GM23338 (cell line): Measurements from ENCODE around the gene PITPNC1. TPM values are rescaled to one million over a fixed set of nuclear protein-coding genes. Genes with fewer than 3 reads are reported as not detected.

Experiments used
- ATAC-seq: fragments of 200-7000 bp; cut with Tn5 transposase; 3 replicates; pipeline ENCODE4 v1.9.1; 2020
- DNase-seq: peaks from one replicate; pipeline ENCODE4 v3.0.0-alpha.2; 2015; ENCODE audit warnings: low spot score
- H2AFZ ChIP-seq: fragments of 200-600 bp; sonication (generic); 2 replicates; pipeline ENCODE4 v1.8.0; 2016; ENCODE audit warnings: antibody characterized with exemption, mild to moderate bottlenecking, moderate library complexity
- H3F3A ChIP-seq: fragments of 200-600 bp; sonication (generic); replicated peaks from 2 replicates; pipeline ENCODE4 v1.8.0; 2017; ENCODE audit warnings: antibody characterized with exemption, mixed run types, low read depth
- H3K27ac ChIP-seq: fragments of 200-600 bp; sonication (generic); 2 replicates; pipeline ENCODE4 v1.6.1; 2016; ENCODE audit warnings: low read depth
- H3K27me3 ChIP-seq: fragments of 200-600 bp; sonication (generic); 2 replicates; pipeline ENCODE4 v1.8.0; 2016; ENCODE audit warnings: mild to moderate bottlenecking, mixed run types, moderate library complexity; ENCODE audit not compliant: insufficient read depth
- H3K36me3 ChIP-seq: fragments of 200-600 bp; sonication (generic); 2 replicates; pipeline ENCODE4 v1.8.0; 2016; ENCODE audit warnings: mild to moderate bottlenecking; ENCODE audit not compliant: insufficient read depth
- H3K4me1 ChIP-seq: fragments of 200-600 bp; sonication (generic); 2 replicates; pipeline ENCODE4 v1.8.0; 2016; ENCODE audit warnings: mild to moderate bottlenecking, moderate library complexity; ENCODE audit not compliant: insufficient read depth
- H3K4me2 ChIP-seq: fragments of 200-600 bp; sonication (generic); 2 replicates; pipeline ENCODE4 v1.7.1; 2017; ENCODE audit warnings: mixed run types
- H3K4me3 ChIP-seq: fragments of 200-600 bp; sonication (generic); 2 replicates; pipeline ENCODE4 v1.6.1; 2016; ENCODE audit warnings: mixed run types
- H3K79me2 ChIP-seq: fragments of 200-600 bp; sonication (generic); replicated peaks from 2 replicates; pipeline ENCODE4 v1.8.0; 2017; ENCODE audit warnings: mild to moderate bottlenecking; ENCODE audit not compliant: insufficient read depth
- H3K9me2 ChIP-seq: fragments of 200-600 bp; sonication (generic); 2 replicates; pipeline ENCODE4 v1.8.0; 2017; ENCODE audit not compliant: insufficient read depth
- H4K20me1 ChIP-seq: fragments of 200-600 bp; sonication (generic); replicated peaks from 2 replicates; pipeline ENCODE4 v1.8.0; 2017; ENCODE audit warnings: mild to moderate bottlenecking; ENCODE audit not compliant: insufficient read depth
- H3K27ac Mint-ChIP-seq: 2 replicates; pipeline ENCODE4 v1.8.0; 2020; ENCODE audit warnings: inconsistent platforms, mild to moderate bottlenecking, moderate library complexity, mixed read lengths
- H3K27me3 Mint-ChIP-seq: 3 replicates; pipeline ENCODE4 v1.8.0; 2022; ENCODE audit warnings: low read depth, mild to moderate bottlenecking, moderate library complexity, mixed read lengths, inconsistent platforms; ENCODE audit not compliant: insufficient read depth, poor library complexity
- H3K36me3 Mint-ChIP-seq: 3 replicates; pipeline ENCODE4 v1.8.0; 2021; ENCODE audit warnings: low read depth, mild to moderate bottlenecking, inconsistent platforms, moderate library complexity, mixed read lengths
- H3K4me1 Mint-ChIP-seq: 3 replicates; pipeline ENCODE4 v1.8.0; 2020; ENCODE audit warnings: mild to moderate bottlenecking, inconsistent platforms, mixed read lengths
- H3K4me3 Mint-ChIP-seq: 3 replicates; pipeline ENCODE4 v1.8.0; 2021; ENCODE audit warnings: moderate library complexity, mild to moderate bottlenecking, inconsistent platforms, mixed read lengths
- H3K9me3 Mint-ChIP-seq: 3 replicates; pipeline ENCODE4 v1.8.0; 2020; ENCODE audit warnings: moderate library complexity, mild to moderate bottlenecking, inconsistent platforms, mixed read lengths
- CREB1 ChIP-seq: fragments of 250-450 bp; sonication (Bioruptor Pico); IDR thresholded peaks from 2 replicates; pipeline ENCODE4 v1.5.0; 2020; ENCODE audit warnings: low read depth, mild to moderate bottlenecking, moderate library complexity
- EZH2 ChIP-seq: fragments of 200-600 bp; sonication (generic); IDR thresholded peaks from one replicate; pipeline ENCODE4 v1.8.0; 2017; ENCODE audit warnings: antibody characterized with exemption, mild to moderate bottlenecking, low read depth; ENCODE audit not compliant: unreplicated experiment
- EZH2phosphoT487 ChIP-seq: fragments of 200-600 bp; sonication (generic); IDR thresholded peaks from one replicate; pipeline ENCODE4 v1.8.1; 2018; ENCODE audit warnings: antibody characterized with exemption; ENCODE audit not compliant: unreplicated experiment
- JUNB ChIP-seq: IDR thresholded peaks from one replicate; pipeline ENCODE4 v1.6.1; 2016; ENCODE audit warnings: antibody characterized with exemption; ENCODE audit not compliant: unreplicated experiment
- NANOG ChIP-seq: IDR thresholded peaks from 2 replicates; pipeline ENCODE4 v1.6.1; 2016; ENCODE audit warnings: antibody characterized with exemption, borderline replicate concordance
- POLR2AphosphoS5 ChIP-seq: IDR thresholded peaks from 2 replicates; pipeline ENCODE4 v1.6.1; 2016; ENCODE audit warnings: antibody characterized with exemption, low read depth
- STAT1 ChIP-seq: IDR thresholded peaks from one replicate; pipeline ENCODE4 v1.6.1; 2016; ENCODE audit warnings: antibody characterized with exemption; ENCODE audit not compliant: unreplicated experiment
- ZNF114 ChIP-seq: fragments of 250-450 bp; sonication (Bioruptor Pico); IDR thresholded peaks from 2 replicates; pipeline ENCODE4 v1.5.0; 2020; ENCODE audit warnings: mild to moderate bottlenecking, moderate library complexity
- ZNF331 ChIP-seq: fragments of 250-450 bp; sonication (Bioruptor Pico); IDR thresholded peaks from 2 replicates; pipeline ENCODE4 v1.5.0; 2020; ENCODE audit warnings: low read depth, mild to moderate bottlenecking, moderate library complexity
- polyA plus RNA-seq: library from polyadenylated mRNA; unstranded; fragments of >200 nt; fragmentation: Nextera tagmentation; extraction: Ambion mirVana; gene quantifications from 2 replicates; pipeline ENCODE4 v1.2.1, GENCODE V29; 2016
- total RNA-seq: library from RNA; depleted of rRNA; stranded (reverse); fragments of >200 nt; shearing (Covaris generic); gene quantifications from 2 replicates; pipeline ENCODE4 v1.2.3, GENCODE V29; 2014
- TF ChIP-seq, protein P1 (sequence below): IDR thresholded peaks from 2 replicates; pipeline ENCODE4 v1.6.1; 2016; ENCODE audit warnings: antibody characterized with exemption

The PITPNC1 gene
- total and polyA plus RNA-seq, 2 experiments from 2014 or later: 23.0 to 32.6 TPM

DNA sequence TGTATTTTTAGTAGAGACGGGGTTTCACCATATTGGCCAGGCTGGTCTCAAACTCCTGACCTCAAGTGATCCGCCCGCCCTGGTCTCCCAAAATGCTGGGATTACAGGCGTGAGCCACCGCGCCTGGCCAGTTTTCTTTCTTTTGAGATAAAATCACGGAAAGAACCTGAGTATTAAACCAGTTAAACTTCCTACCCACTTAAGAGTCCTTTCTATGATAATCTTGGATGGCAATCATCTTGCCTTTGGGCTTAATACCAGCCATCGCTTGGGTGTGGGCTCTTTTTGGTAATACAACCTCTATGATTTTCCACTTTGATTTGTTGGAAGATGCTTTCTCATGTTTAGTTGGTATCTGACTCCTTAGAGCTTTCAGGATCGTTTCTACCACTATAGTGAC lies 24.0 kb downstream of the PITPNC1 start:
- Mint-ChIP-seq H3K36me3 (peaks cover 15% of the 10 kb centered on the region), H3K9me3 (no peaks in the 10 kb centered on the region), H3K4me1 (peaks cover 38% of the 10 kb centered on the region), H3K27ac (no peak overlapping the region), H3K27me3 (peaks cover 5% of the 10 kb centered on the region), H3K4me3 (no peak overlapping the region)
- H3K4me3 ChIP-seq: no peak overlapping the region
- peaks cover 32% of the 10 kb centered on the region for H3K4me1 ChIP-seq
- TF ChIP-seq JUNB: no peak
- TF ChIP-seq ZNF331: no peak
- no peak for TF ChIP-seq CREB1 (CRISPR knock-in tag)
- TF ChIP-seq NANOG: no peak
- H3K4me2 ChIP-seq: peak overlapping the region; percentile 22; the same call in 1 of the 2 replicates
- ATAC-seq: no peak
- no peaks in the 10 kb centered on the region for H3F3A ChIP-seq
- peak overlapping the region; percentile 50; the same call in 1 of the 2 replicates for H3K27ac ChIP-seq
- no peak overlapping the region for H2AFZ ChIP-seq
- peaks cover 100% of the 10 kb centered on the region for H3K79me2 ChIP-seq
- H3K36me3 ChIP-seq: no peaks in the 10 kb centered on the region
- H4K20me1 ChIP-seq: peaks cover 16% of the 10 kb centered on the region
- no peak for DNase-seq
- no peaks in the 10 kb centered on the region for H3K27me3 ChIP-seq
- no peaks in the 10 kb centered on the region for H3K9me2 ChIP-seq

DNA sequence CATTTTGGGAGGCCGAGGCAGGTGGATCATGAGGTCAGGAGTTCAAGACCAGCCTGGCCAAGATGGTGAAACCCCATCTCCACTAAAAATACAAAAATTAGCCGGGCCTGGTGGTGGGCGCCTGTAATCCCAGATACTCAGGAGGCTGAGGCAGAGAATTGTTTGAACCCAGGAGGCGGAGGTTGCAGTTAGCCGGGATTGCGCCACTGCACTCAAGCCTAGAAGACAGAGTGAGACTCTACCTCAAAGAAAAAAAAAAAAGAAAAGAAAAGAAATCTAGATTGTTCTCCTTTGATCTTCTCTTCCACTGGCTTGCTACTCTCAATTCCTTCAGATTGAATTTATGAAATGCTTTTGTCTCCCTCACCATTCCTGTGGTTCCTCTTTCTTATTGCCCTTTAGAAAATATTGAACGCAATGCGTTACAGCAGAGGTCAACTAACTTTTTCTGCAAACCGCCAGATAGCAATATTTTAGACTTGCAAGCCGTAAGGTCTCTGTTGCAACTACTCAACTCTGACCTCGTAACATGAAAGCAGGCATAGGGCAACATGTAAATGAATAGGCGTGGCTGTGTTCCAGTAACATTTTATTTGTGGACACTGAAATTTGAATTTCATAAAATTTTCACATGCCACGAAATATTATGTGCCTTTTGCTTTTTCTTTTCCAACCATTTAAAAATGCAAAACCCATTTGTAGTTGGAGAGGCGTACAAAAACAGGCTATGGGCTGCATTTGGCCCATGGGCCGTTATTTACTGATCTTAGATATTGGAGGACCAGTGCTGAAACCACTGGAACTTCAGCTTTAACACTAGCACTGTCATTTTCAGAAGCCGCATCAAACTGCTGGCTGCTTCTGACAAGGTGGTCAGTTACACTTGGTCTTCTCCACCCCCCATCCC lies 24.8 kb downstream of the PITPNC1 start:
- Mint-ChIP-seq H3K27ac (no peak overlapping the region), H3K9me3 (no peaks in the 10 kb centered on the region), H3K36me3 (peaks cover 15% of the 10 kb centered on the region), H3K27me3 (peaks cover 5% of the 10 kb centered on the region), H3K4me3 (no peak overlapping the region), H3K4me1 (peaks cover 38% of the 10 kb centered on the region)
- TF ChIP-seq POLR2AphosphoS5 (no peak), ZNF331 (no peak), EZH2 (no peak), ZNF114 (no peak), STAT1 (no peak), EZH2phosphoT487 (no peak)
- Histone ChIP-seq H3K36me3 (no peaks in the 10 kb centered on the region), H3K4me1 (peaks cover 32% of the 10 kb centered on the region), H3K27ac (0 out of 2 replicates have a peak overlapping the region, but pooled peaks have one; percentile 50), H3F3A (no peaks in the 10 kb centered on the region), H3K79me2 (peaks cover 99% of the 10 kb centered on the region), H3K9me2 (no peaks in the 10 kb centered on the region), H3K4me2 (peak overlapping the region; percentile 22; the same call in 1 of the 2 replicates), H3K27me3 (no peaks in the 10 kb centered on the region), H2AFZ (no peak overlapping the region), H3K4me3 (no peak overlapping the region), H4K20me1 (peaks cover 16% of the 10 kb centered on the region)
- ATAC-seq (no peak), DNase-seq (peak; percentile 22)

DNA sequence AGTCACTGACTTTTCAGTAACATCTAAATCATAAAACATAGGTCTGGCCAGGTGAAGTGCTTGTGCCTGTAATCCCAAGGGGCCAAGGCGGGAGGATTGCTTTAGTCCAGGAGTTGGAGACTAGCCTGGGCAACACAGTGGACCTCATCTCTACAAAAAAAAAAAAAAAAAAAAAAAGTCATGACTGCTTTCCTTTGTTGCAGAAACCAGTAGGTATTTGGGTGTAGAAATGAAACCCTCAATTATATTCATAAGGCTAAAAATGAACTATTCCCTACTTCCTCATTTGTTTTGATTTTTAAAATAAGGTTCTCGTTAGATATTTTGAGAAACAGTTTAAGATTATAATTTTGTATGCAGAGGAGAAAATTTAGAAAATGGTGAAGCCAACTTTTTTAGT lies 26.0 kb downstream of the PITPNC1 start:
- peaks cover 16% of the 10 kb centered on the region for H4K20me1 ChIP-seq
- no peak overlapping the region for H3K4me2 ChIP-seq
- no peak for ATAC-seq
- H3K27ac ChIP-seq: no peak overlapping the region
- Mint-ChIP-seq H3K27me3 (peaks cover 5% of the 10 kb centered on the region), H3K4me3 (no peak overlapping the region), H3K36me3 (peaks cover 7% of the 10 kb centered on the region; the same call in 2 of the 3 replicates), H3K9me3 (no peaks in the 10 kb centered on the region), H3K4me1 (peaks cover 38% of the 10 kb centered on the region), H3K27ac (0 out of 2 replicates have a peak overlapping the region, but pooled peaks have one; percentile 5)
- no peak for DNase-seq
- peaks cover 32% of the 10 kb centered on the region for H3K4me1 ChIP-seq
- no peaks in the 10 kb centered on the region for H3K9me2 ChIP-seq
- TF ChIP-seq CREB1 (CRISPR knock-in tag) (no peak), ZNF114 (no peak), JUNB (no peak), EZH2phosphoT487 (no peak), POLR2AphosphoS5 (no peak), STAT1 (no peak)
- TF ChIP-seq, protein P1, sequence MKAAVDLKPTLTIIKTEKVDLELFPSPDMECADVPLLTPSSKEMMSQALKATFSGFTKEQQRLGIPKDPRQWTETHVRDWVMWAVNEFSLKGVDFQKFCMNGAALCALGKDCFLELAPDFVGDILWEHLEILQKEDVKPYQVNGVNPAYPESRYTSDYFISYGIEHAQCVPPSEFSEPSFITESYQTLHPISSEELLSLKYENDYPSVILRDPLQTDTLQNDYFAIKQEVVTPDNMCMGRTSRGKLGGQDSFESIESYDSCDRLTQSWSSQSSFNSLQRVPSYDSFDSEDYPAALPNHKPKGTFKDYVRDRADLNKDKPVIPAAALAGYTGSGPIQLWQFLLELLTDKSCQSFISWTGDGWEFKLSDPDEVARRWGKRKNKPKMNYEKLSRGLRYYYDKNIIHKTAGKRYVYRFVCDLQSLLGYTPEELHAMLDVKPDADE: no peak
- H3K4me3 ChIP-seq: no peak overlapping the region
- no peak overlapping the region for H2AFZ ChIP-seq
- no peaks in the 10 kb centered on the region for H3K27me3 ChIP-seq
- peaks cover 99% of the 10 kb centered on the region for H3K79me2 ChIP-seq
- no peaks in the 10 kb centered on the region for H3F3A ChIP-seq
- no peaks in the 10 kb centered on the region for H3K36me3 ChIP-seq
